NCI-H82 treated with DMSO at 0.1 percent for 48 hours (cell line): Measurements from ENCODE around the gene GPD1.
A peak's percentile ranks its signal among the peaks of the same experiment; 100 is the strongest.
"Not testable (repeated sequence)": the region's sequence is repeated elsewhere in the genome, so short reads cannot be mapped to it uniquely, and the experiment has no call there.

Experiments
- DNase-seq: peaks from one replicate; lab custom pipeline; 2025; ENCODE audit not compliant: unreplicated experiment; lab: John Stamatoyannopoulos, UW

GPD1 gene

DNA sequence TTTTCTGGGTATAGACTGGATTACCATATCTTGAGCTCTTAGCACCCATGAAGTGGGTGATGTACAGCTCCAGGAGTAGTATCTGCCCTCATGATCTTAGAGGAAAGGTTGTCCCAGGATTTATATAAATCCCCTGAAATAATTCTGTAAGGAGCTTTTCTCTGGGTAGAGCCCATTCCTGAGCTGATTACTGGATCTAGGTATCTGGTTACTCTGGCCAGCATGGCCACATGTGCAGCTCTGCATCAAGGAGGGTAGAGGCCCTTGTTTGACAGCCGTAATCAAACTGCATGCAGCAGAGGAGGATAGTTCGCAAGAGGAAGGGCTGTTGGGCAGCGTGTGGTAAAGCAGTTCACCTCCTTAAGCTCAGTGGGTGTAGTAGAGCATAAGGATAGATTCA is 16.7 kb downstream of the GPD1 start:
- peak; percentile 99 for DNase-seq

GRCh38 chr12:50120953-50121352 is 17.1 kb downstream of the GPD1 start:
- no peak for DNase-seq

DNA sequence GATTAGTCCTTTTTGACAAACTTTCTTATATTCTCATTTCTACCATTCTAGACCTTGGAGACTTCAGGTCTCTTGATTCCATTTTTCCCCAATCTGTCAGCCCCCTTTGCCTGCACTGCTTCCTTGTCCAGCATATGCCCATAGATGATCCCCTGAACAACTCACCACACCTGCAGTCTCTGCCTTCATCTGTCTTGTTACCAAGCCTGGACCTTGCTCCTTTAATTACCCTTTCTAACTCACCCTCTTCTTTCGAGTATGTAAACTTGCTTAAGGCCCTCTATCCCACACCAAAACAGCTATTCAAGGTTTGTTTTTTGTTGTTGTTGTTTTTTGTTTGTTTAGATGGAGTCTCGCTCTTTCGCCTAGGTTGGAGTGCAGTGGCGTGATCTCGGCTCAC is 17.8 kb downstream of the GPD1 start:
- DNase-seq = no peak

- peak; percentile 27 for DNase-seq
These were observed 19.4 kb downstream of the GPD1 start for GRCh38 chr12:50123203-50123602.

- DNase-seq = no peak
These were observed 23.7 kb downstream of the GPD1 start for GRCh38 chr12:50127546-50127945.

GRCh38 chr12:50129290-50129689 is 25.5 kb downstream of the GPD1 start:
- DNase-seq = no peak

GRCh38 chr12:50132505-50133135 is 28.8 kb downstream of the GPD1 start:
- DNase-seq = peak; percentile 40

DNA sequence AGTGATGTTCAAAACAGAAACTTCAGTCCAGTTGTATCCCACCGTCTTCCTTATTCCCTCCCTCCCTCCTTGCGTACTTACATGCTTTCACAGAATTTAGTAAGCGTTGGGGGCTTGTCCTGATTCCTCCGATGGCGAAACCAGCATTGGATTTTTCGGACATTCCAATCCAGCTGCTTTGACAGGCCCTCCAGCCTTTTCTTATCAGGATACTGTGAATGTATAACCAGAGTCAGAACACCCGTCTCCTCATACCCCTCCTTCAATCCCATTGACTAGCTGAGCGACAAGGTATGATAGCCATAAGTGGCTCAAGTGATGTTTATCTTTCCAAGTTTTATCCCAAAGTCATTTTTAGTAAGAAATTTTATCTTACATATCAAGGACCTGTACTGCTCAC is 39.2 kb downstream of the GPD1 start:
- no peak for DNase-seq

- no peak for DNase-seq
These were observed 41.6 kb downstream of the GPD1 start for GRCh38 chr12:50145439-50145838.

- no peak for DNase-seq
These were observed 43.5 kb downstream of the GPD1 start for GRCh38 chr12:50147281-50147680.

GRCh38 chr12:50148011-50148410 is 44.2 kb downstream of the GPD1 start:
- not testable (repeated sequence) for DNase-seq

- no peak for DNase-seq
These were observed 45.5 kb downstream of the GPD1 start for GRCh38 chr12:50149311-50149710.

DNA sequence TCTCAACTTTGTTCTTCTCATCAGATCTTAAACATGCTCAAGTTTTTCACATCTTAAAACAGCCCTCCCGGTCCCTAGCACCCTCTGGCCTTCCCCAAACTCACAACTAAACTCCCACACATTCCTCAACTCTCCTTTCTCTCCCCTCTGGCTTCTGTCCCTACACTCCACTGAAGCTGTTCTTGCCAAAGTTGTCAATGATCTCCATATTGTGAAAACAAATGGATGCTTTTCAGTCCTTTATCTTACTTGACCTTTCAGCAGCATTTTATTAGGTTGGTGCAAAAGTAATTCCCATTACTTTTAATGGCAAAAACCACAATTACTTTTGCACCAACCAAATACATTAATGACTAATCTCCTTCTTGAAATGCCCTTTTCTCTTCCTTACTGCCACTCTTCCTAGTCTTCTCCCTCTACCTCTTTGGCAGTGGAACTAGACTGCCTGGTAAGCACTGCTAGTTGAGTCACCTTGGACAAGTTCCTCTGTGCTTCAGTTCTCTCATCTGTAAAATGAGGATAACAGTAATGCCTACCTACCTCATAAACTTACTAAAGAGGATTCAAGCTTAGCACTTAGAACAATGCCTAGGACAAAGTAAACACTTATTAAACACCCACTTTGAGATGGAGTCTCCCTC is 47.4 kb downstream of the GPD1 start:
- DNase-seq = no peak

GRCh38 chr12:50154947-50155346 is 51.1 kb downstream of the GPD1 start:
- not testable (repeated sequence) for DNase-seq

GRCh38 chr12:50156641-50157040 is 52.8 kb downstream of the GPD1 start:
- peak; percentile 78 for DNase-seq

- no peak for DNase-seq
These were observed 53.5 kb downstream of the GPD1 start for GRCh38 chr12:50157259-50157658.

GRCh38 chr12:50160643-50161042 is 56.8 kb downstream of the GPD1 start:
- DNase-seq = no peak
